Measurements from ENCODE around the gene PTGS2. TPM values are rescaled to one million over a fixed set of nuclear protein-coding genes. Genes with fewer than 3 reads are reported as not detected.
A peak's percentile ranks its signal among the peaks of the same experiment; 100 is the strongest.

PTGS2 gene
- total and polyA plus RNA-seq, 11 donors: 0.15 to 4.2 (median 0.56) TPM

DNA sequence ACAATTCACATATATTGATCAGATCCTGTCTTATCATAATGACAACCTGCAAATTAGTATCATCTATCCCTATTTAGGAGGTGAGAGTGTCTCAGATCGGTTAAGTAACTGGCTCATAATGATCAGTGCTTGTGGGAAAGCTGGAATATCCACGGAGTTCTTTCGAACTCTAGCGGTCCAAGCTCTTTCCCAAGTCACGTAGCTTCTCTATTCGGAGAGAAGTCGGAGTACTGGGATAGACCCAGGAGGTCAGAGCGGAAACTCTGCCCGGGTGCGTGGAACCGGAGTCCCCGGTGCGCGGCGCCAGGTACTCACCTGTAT, 339 bp downstream of the PTGS2 start:
- H3K4me1 ChIP-seq: peaks cover 0 to 7% (median 0%) of the 10 kb centered on the region in 12 donors
- H3K27ac ChIP-seq: peak overlapping the region in 11 of 12 donors; percentile 16 to 94 (median 71)
- WGBS, 4 donors: 2 to 4% (median 2%) methylated on average over 14 to 15 of the region's 15 CpGs
- H3K36me3 ChIP-seq: peaks cover 0 to 38% (median 0%) of the 10 kb centered on the region in 9 donors
- DNase-seq: no peak
- H3K4me3 ChIP-seq: peak overlapping the region; percentile 9 to 76 (median 58)
- ATAC-seq: peak; percentile 22 to 65 (median 54)
- TF ChIP-seq, protein P1, sequence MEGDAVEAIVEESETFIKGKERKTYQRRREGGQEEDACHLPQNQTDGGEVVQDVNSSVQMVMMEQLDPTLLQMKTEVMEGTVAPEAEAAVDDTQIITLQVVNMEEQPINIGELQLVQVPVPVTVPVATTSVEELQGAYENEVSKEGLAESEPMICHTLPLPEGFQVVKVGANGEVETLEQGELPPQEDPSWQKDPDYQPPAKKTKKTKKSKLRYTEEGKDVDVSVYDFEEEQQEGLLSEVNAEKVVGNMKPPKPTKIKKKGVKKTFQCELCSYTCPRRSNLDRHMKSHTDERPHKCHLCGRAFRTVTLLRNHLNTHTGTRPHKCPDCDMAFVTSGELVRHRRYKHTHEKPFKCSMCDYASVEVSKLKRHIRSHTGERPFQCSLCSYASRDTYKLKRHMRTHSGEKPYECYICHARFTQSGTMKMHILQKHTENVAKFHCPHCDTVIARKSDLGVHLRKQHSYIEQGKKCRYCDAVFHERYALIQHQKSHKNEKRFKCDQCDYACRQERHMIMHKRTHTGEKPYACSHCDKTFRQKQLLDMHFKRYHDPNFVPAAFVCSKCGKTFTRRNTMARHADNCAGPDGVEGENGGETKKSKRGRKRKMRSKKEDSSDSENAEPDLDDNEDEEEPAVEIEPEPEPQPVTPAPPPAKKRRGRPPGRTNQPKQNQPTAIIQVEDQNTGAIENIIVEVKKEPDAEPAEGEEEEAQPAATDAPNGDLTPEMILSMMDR (IDR thresholded peaks at IDR 0.05): no peak
- TF ChIP-seq POLR2A (IDR thresholded peaks at IDR 0.05): no peak
- no peaks in the 10 kb centered on the region for H3K9me3 ChIP-seq
- intact Hi-C loops (cut with DNase I): loop anchor here in 1 of 10 donors (5.0 kb wide), 1 partner anchor 73 kb away; no protein-coding TSS in a partner anchor
- peaks cover 0 to 19% (median 0%) of the 10 kb centered on the region in 9 donors for H3K27me3 ChIP-seq

DNA sequence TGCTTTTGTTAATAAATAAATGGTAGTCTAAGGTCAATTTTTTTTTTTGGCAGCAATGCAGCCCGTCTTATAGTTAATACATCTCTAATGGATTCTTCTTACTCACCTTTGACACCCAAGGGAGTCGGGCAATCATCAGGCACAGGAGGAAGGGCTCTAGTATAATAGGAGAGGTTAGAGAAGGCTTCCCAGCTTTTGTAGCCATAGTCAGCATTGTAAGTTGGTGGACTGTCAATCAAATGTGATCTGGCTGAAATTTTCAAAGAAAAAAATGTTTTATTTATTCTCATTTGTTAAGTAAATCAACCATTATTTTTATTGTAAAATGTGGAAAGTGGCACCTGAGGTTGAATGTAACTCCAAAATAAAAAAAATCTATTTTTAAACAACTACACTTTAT, 2.1 kb downstream of the PTGS2 start:
- no peak for TF ChIP-seq POLR2A (IDR thresholded peaks at IDR 0.05)
- TF ChIP-seq, protein P1 (IDR thresholded peaks at IDR 0.05): no peak
- no peak overlapping the region for H3K4me3 ChIP-seq
- H3K27ac ChIP-seq: peak overlapping the region in 1 of 12 donors; percentile 94
- peaks cover 0 to 49% (median 0%) of the 10 kb centered on the region in 9 donors for H3K36me3 ChIP-seq
- 72 to 77% (median 74%) methylated on average over 2 of the region's 2 CpGs for WGBS, 4 donors
- no peaks in the 10 kb centered on the region for H3K9me3 ChIP-seq
- ATAC-seq (no peak), DNase-seq (no peak)
- intact Hi-C loops (cut with DNase I): no loop called here
- H3K27me3 ChIP-seq: peaks cover 0 to 19% (median 0%) of the 10 kb centered on the region in 9 donors
- H3K4me1 ChIP-seq: peaks cover 0 to 7% (median 0%) of the 10 kb centered on the region in 12 donors

DNA sequence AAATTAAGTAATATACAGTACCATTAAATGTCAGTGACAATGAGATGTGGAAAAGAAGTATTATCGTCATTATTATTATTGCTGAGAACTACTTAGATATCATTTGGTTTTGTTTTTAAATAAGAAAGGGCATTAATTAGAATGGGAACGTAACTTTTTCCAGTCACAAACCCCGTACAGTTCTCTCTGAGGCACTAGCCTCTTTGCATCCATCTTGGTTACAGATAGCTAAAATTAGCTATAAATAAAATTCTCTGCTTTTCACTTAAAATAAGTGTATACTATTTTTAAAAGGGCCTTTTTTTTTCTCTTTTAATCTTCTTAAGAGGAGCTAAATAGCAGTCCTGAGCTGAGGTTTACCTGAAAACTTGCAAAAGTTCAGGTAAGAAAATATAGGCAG, 7.6 kb downstream of the PTGS2 start:
- TF ChIP-seq, protein P1 (IDR thresholded peaks at IDR 0.05): no peak
- TF ChIP-seq POLR2A (IDR thresholded peaks at IDR 0.05): no peak
- no peak overlapping the region for H3K27ac ChIP-seq
- H3K27me3 ChIP-seq: no peaks in the 10 kb centered on the region
- peaks cover 0 to 5% (median 0%) of the 10 kb centered on the region in 12 donors for H3K9me3 ChIP-seq
- H3K4me1 ChIP-seq: no peaks in the 10 kb centered on the region
- DNase-seq (no peak), ATAC-seq (no peak)
- peaks cover 0 to 55% (median 2%) of the 10 kb centered on the region in 9 donors for H3K36me3 ChIP-seq
- intact Hi-C loops (cut with DNase I): no loop called here
- no peak overlapping the region for H3K4me3 ChIP-seq
- WGBS, 4 donors: 91 to 96% (median 93%) methylated on average over 3 of the region's 3 CpGs

- ATAC-seq (no peak), DNase-seq (no peak)
- no peak overlapping the region for H3K4me3 ChIP-seq
- 82 to 91% (median 88%) methylated on average over 2 of the region's 2 CpGs for WGBS, 4 donors
- no peaks in the 10 kb centered on the region for H3K4me1 ChIP-seq
- TF ChIP-seq POLR2A (IDR thresholded peaks at IDR 0.05): no peak
- TF ChIP-seq, protein P1 (IDR thresholded peaks at IDR 0.05): no peak
- no peaks in the 10 kb centered on the region for H3K27me3 ChIP-seq
- intact Hi-C loops (cut with DNase I): no loop called here
- peaks cover 0 to 50% (median 2%) of the 10 kb centered on the region in 9 donors for H3K36me3 ChIP-seq
- peaks cover 0 to 5% (median 0%) of the 10 kb centered on the region in 12 donors for H3K9me3 ChIP-seq
- H3K27ac ChIP-seq: no peak overlapping the region
These were observed 8.1 kb downstream of the PTGS2 start for GRCh38 chr1:186672131-186672530.

Measured in heart left ventricle (tissue), 16 donors.